ENCODE data around the gene MESP2.

The MESP2 gene

GRCh38 chr15:89776274-89777072 is at the start of gene MESP2:
TSS of gene MESP2 (plus strand) at chr15:89776332. CDS start at chr15:89776358, 26 bp downstream.
- peak; percentile 62 for DNase-seq

GRCh38 chr15:89728254-89728653 is 47.9 kb upstream of the MESP2 start:
- DNase-seq: no peak

- DNase-seq: no peak
Observed at GRCh38 chr15:89731275-89731674, 44.9 kb upstream of the MESP2 start.

- no peak for DNase-seq
Observed at GRCh38 chr15:89732451-89733172, 43.5 kb upstream of the MESP2 start.

- DNase-seq: no peak
Observed at GRCh38 chr15:89735773-89736172, 40.4 kb upstream of the MESP2 start.

GRCh38 chr15:89740137-89740536 is 36.0 kb upstream of the MESP2 start:
- DNase-seq: peak; percentile 36

GRCh38 chr15:89743011-89743410 is 33.1 kb upstream of the MESP2 start:
- DNase-seq: no peak

- no peak for DNase-seq
Observed at GRCh38 chr15:89743594-89743993, 32.5 kb upstream of the MESP2 start.

- DNase-seq: no peak
Observed at GRCh38 chr15:89745131-89745530, 31.0 kb upstream of the MESP2 start.

GRCh38 chr15:89745768-89746167 is 30.4 kb upstream of the MESP2 start:
- no peak for DNase-seq

GRCh38 chr15:89746386-89746780 is 29.7 kb upstream of the MESP2 start:
- no peak for DNase-seq

GRCh38 chr15:89747708-89748682 is 28.1 kb upstream of the MESP2 start:
- DNase-seq: no peak

- no peak for DNase-seq
Observed at GRCh38 chr15:89749054-89749453, 27.1 kb upstream of the MESP2 start.

- DNase-seq: no peak
Observed at GRCh38 chr15:89749526-89749925, 26.6 kb upstream of the MESP2 start.

GRCh38 chr15:89749951-89750559 is 26.1 kb upstream of the MESP2 start:
- no peak for DNase-seq

GRCh38 chr15:89750560-89751542 is 25.3 kb upstream of the MESP2 start, which contains the start of gene MESP1:
TSS of gene MESP1 (minus strand) at chr15:89751249. CDS start at chr15:89751231, 18 bp downstream.
- peak; percentile 91 for DNase-seq

GRCh38 chr15:89751748-89752147 is 24.4 kb upstream of the MESP2 start:
- no peak for DNase-seq

- DNase-seq: no peak
Observed at GRCh38 chr15:89753855-89754254, 22.3 kb upstream of the MESP2 start.

- DNase-seq: no peak
Observed at GRCh38 chr15:89754361-89755154, 21.6 kb upstream of the MESP2 start.

- no peak for DNase-seq
Observed at GRCh38 chr15:89755701-89756100, 20.4 kb upstream of the MESP2 start.
